Gastroesophageal sphincter (tissue), 3 donors: ENCODE data around the gene RHOC.
"Not testable (repeated sequence)": the region's sequence is repeated elsewhere in the genome, so short reads cannot be mapped to it uniquely, and the experiment has no call there.

Experiments
- CTCF ChIP-seq, 4 experiments: fragments of 200-600 bp in 2 of 4; fragments of 450-650 bp in 2 of 4; sonication (generic) in 1 of 4; IDR thresholded peaks; one replicate each; pipeline ENCODE4 v1.5.1; 2017 to 2019; ENCODE audit warnings: antibody characterized with exemption in 4 of 4, mild to moderate bottlenecking in 2 of 4, moderate library complexity in 2 of 4
- POLR2A ChIP-seq, 2 donors: fragments of 450-650 bp; IDR thresholded peaks; one replicate each; pipeline ENCODE4 v1.6.1; 2017; ENCODE audit warnings: antibody characterized with exemption in 2 of 2, mild to moderate bottlenecking in 2 of 2, moderate library complexity in 1 of 2
- POLR2AphosphoS5 ChIP-seq: sonication (generic); formaldehyde crosslinking; IDR thresholded peaks from one replicate; pipeline ENCODE4 v1.6.1; 2017; ENCODE audit warnings: antibody characterized with exemption

- not testable (repeated sequence) for TF ChIP-seq CTCF (IDR thresholded peaks at IDR 0.05); POLR2A (IDR thresholded peaks at IDR 0.05); POLR2AphosphoS5
These were observed 17.3 kb upstream of the RHOC start for GRCh38 chr1:112724240-112724639.
